Measurements from ENCODE around the gene SOAT1.

DNA sequence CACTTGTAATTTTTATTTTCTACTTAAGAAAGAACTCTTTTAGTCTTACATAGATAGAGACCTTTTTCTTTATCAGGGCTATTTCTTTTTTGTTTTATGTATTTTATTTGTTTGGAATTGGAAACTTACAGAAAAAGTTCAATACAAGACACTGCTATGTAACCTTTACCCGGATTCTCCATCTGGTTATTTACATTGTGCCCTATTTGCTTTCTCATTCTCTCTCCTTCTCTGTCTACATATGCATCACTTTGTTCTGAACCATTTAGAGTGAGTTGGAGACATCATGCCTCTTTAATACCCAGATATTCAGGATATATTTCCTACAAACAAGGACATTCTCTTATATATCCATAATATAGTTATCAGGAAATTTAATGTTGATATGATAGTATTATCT, 90.4 kb downstream of the SOAT1 start:
- TF ChIP-seq, protein P1, sequence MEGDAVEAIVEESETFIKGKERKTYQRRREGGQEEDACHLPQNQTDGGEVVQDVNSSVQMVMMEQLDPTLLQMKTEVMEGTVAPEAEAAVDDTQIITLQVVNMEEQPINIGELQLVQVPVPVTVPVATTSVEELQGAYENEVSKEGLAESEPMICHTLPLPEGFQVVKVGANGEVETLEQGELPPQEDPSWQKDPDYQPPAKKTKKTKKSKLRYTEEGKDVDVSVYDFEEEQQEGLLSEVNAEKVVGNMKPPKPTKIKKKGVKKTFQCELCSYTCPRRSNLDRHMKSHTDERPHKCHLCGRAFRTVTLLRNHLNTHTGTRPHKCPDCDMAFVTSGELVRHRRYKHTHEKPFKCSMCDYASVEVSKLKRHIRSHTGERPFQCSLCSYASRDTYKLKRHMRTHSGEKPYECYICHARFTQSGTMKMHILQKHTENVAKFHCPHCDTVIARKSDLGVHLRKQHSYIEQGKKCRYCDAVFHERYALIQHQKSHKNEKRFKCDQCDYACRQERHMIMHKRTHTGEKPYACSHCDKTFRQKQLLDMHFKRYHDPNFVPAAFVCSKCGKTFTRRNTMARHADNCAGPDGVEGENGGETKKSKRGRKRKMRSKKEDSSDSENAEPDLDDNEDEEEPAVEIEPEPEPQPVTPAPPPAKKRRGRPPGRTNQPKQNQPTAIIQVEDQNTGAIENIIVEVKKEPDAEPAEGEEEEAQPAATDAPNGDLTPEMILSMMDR (IDR thresholded peaks at IDR 0.05), result no peak
- TF ChIP-seq POLR2A (IDR thresholded peaks at IDR 0.05), result no peak

All from vagina (tissue), 2 donors.